T-helper 2 cell (primary cell): ENCODE data around the gene STK39.

Source experiments
- DNase-seq, 5 experiments: peaks; one replicate each; pipeline versions ENCODE4 v3.0.0 to v3.0.0-alpha.2; 2012 to 2022

STK39 gene

GRCh38 chr2:168207851-168208250, 39.5 kb downstream of the STK39 start:
- DNase-seq = no peak

- DNase-seq = no peak
These were observed 43.4 kb downstream of the STK39 start for GRCh38 chr2:168203762-168204693.

GRCh38 chr2:168201584-168202116, 45.7 kb downstream of the STK39 start:
- no peak for DNase-seq

DNA sequence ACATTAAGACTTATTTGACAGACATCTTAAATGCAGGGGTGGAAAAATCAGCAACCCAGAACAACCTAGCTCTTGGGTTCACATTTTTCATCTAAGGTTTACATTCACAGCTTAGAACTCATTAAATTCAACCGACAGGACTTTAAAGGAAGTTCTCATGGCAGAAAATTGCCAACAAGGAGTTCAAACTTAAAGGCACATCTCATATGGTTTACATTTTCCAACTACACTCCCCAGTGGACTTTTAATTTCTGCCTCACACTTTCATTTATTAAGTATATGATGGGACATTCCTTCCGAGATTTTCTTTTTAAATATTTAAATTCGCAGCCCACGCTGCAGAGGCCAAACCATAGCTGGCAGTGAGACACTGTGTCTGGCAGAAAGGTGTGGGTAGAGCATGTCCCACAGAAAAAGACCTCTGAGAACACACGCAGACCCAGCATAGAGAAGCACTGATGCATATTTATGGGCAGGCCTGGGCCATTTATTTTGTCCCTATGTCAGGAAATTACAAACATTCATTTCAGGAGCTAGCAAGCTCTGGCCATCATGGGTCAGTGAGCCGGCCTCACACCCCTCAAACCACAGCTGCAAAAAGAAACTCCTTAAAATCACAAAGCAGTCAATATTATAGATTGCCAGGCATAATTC, 46.3 kb downstream of the STK39 start:
- no peak for DNase-seq

DNA sequence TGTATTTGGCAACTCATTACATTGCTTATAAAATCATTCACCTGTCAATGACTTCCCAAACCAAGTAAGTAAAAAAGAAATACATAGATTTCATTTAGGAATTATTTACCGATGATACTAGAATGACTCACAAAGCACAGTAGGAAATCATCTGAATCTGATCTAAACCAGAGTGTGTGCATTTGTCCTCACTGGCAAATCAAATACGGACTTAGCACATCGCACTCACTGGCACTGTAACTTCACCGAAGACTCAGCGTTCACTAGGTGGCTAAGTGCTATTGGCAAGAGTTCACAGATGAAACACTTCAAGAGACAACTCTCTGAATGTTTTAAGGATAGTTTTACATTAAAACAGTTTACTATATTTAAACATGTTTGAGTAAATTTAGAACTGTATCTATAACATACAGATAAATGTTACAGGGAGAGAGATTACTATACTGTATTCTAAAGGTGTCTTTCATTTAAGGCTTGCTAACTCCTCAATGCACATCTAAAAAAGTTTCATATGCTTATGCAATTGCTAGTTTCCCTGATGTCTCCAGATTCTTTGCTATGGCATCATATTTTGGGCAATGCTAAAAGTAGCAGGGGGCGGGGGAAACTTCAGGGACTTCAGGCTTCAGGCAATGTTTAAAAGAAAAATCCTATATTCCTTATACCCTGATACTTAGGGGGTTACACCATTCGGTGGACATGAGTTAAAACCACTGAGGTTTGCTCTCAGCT, 48.8 kb downstream of the STK39 start:
- DNase-seq = no peak

- no peak for DNase-seq
These were observed 50.6 kb downstream of the STK39 start for GRCh38 chr2:168196764-168197180.

DNA sequence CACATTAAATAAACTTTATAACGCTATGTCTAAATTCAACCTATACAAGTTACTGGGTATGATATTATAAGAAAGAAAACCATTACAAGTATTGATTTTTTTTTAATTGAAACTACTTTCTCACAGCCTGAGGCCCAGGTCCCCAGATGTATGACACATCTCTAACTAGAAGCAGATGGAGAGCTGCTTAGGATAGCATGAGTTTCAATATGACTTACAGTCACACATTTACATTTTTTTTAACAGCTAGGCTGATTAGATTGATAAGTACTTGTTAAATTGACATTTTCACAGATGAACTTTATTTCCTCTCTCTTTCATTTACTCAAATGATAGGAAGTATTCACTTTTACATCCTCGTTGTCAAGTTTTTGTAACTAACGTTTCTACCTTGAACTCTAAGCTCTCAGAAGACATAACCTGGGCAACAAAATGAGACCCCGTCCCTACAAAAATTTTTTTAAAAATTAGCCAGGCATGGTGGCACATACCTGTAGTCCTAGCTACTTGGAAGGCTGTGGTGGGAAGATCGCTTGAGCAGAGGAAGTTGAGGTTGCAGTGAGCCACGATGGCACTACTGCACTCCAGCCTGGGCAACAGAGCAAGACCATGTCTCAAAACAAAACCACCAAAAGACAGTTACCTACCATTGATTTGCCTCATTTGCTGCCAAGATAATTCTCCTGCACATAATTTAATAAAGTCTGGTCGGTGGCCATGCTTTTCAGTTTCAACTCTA, 52.4 kb downstream of the STK39 start:
- DNase-seq = peak in 2 of 5 experiments; percentile 48 to 95

- DNase-seq = peak in 2 of 5 experiments; percentile 62 to 91
These were observed 54.4 kb downstream of the STK39 start for GRCh38 chr2:168192839-168193616.

DNA sequence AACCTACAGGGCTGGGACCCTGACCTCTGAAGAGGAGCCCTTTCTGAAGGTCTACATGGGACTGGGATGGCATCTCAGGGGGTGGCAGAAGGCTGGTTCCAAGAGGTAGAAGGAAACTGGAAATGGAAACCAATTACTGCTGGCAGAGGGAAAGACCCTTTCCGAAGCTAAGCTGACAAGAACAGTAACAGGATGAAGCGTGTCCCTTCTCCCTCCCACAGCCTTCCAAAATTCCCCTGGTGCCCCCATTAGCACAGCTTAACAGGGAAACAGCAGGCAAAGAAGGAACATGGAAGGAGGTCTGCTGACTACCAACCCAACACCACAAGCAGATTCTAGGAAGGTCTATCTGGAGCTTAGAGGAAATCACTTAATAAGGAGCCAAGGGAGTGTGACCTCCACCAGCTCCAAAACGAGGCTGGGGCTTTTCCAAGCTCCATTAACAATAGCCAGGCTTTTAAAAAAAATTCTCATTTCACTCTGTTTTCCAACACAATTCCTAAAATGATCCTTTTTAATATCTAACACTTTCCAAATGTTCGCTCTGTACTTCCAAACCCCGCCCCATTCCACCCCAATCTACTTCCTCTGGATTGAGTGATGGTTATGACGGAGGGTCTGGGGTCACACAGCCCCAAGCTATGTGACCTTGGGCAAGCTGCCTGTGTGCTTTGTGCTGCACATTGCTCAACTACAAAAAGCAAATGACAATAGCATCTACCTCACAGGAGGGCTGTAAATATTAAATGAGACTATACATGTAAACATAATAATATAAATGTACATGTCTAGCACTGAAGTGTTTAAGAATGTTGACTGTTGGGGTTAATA, 55.2 kb downstream of the STK39 start:
- no peak for DNase-seq

GRCh38 chr2:168190590-168191336, 56.6 kb downstream of the STK39 start:
- DNase-seq = no peak

GRCh38 chr2:168189835-168190569, 57.4 kb downstream of the STK39 start:
- DNase-seq = no peak

DNA sequence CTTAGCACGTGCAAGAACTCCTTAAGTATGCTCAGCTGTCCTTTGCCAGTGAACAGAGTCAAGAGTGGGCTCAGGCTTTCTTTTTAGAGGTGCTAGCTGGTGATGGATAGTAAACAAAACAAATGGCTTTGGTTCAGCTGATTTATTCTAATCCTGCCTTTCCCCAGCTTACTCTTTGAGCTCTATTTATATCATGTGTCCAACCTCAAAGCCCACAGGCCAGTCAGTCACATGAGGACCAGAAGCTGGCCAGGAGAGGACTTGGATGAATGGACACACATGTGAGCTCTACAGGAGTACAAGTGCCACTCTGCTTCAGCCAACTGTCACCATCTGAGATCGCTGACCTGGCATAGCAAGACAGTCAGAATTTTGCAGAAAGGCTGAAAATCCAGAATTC, 59.4 kb downstream of the STK39 start:
- DNase-seq = no peak

- no peak for DNase-seq
These were observed 60.9 kb downstream of the STK39 start for GRCh38 chr2:168186452-168186851.

- no peak for DNase-seq
These were observed 61.7 kb downstream of the STK39 start for GRCh38 chr2:168185583-168186274.

- no peak for DNase-seq
These were observed 62.5 kb downstream of the STK39 start for GRCh38 chr2:168184681-168185513.

- no peak for DNase-seq
These were observed 63.9 kb downstream of the STK39 start for GRCh38 chr2:168183308-168183997.
